HepG2 (cell line): ENCODE results near the gene HSPA1A. TPM values are rescaled to one million over a fixed set of nuclear protein-coding genes. Genes with fewer than 3 reads are reported as not detected.
A peak's percentile ranks its signal among the peaks of the same experiment; 100 is the strongest.

Source experiments
- ARNT ChIP-seq: fragments of 450-650 bp; IDR thresholded peaks from 2 replicates; pipeline ENCODE4 v1.6.1; 2017
- CCAR2 ChIP-seq: fragments of 200-400 bp; formaldehyde crosslinking; optimal IDR thresholded peaks from 2 replicates; pipeline ENCODE3; 2018; ENCODE audit warnings: low read depth, mild to moderate bottlenecking, low read length, moderate library complexity
- CHD4 ChIP-seq: fragments of 200-600 bp; sonication (generic); IDR thresholded peaks from 2 replicates; pipeline ENCODE4 v1.7.0; 2017; ENCODE audit warnings: mild to moderate bottlenecking, low read length, borderline replicate concordance
- FOXA1 ChIP-seq, 2 experiments: fragments of 450-650 bp in 1 of 2; sonication (generic) in 1 of 2; formaldehyde crosslinking in 1 of 2; IDR thresholded peaks; 2 replicates each; pipeline versions ENCODE4 v1.4.0 to v1.6.1; 2016 to 2020; ENCODE audit warnings: missing genetic modification reagents in 1 of 2
- GLI4 ChIP-seq: sonication (generic); formaldehyde crosslinking; IDR thresholded peaks from 2 replicates; pipeline ENCODE4 v1.5.1; 2020; ENCODE audit warnings: missing genetic modification reagents, mild to moderate bottlenecking, moderate library complexity, borderline replicate concordance
- HCFC1 ChIP-seq: fragments of 150-350 bp; IDR thresholded peaks from 2 replicates; pipeline ENCODE4 v1.6.1; 2014; ENCODE audit warnings: low read depth, low read length
- HMG20A ChIP-seq: IDR thresholded peaks from 2 replicates; pipeline ENCODE4 v1.6.1; 2016; ENCODE audit warnings: borderline replicate concordance
- JUND ChIP-seq: sonication (generic); formaldehyde crosslinking; IDR thresholded peaks from 2 replicates; pipeline ENCODE4 v1.8.0; 2022; ENCODE audit warnings: mild to moderate bottlenecking, missing genetic modification reagents
- MBNL3 ChIP-seq: fragments of 250-450 bp; sonication (Bioruptor Pico); conservative IDR thresholded peaks from 2 replicates; pipeline ENCODE4 v1.8.0; 2022; ENCODE audit warnings: mild to moderate bottlenecking, inconsistent platforms
- NCOA5 ChIP-seq: sonication (generic); formaldehyde crosslinking; IDR thresholded peaks from 2 replicates; pipeline ENCODE4 v1.4.0; 2020; ENCODE audit warnings: missing genetic modification reagents
- POLR2A ChIP-seq, 2 experiments: IDR thresholded peaks; 2 replicates each; pipeline ENCODE4 v1.6.1; 2011; ENCODE audit warnings: low read depth in 2 of 2, low read length in 2 of 2, mild to moderate bottlenecking in 1 of 2, moderate library complexity in 1 of 2; ENCODE audit not compliant: insufficient read depth in 1 of 2
- POLR2G ChIP-seq: fragments of 200-400 bp; formaldehyde crosslinking; IDR thresholded peaks from 2 replicates; pipeline ENCODE4 v1.6.1; 2018; ENCODE audit warnings: mild to moderate bottlenecking, low read depth, low read length, moderate library complexity
- RARA ChIP-seq: IDR thresholded peaks from 2 replicates; pipeline ENCODE4 v1.6.1; 2016; ENCODE audit warnings: missing genetic modification reagents, missing compliant biosample characterization
- RBFOX2 ChIP-seq: fragments of 200-400 bp; formaldehyde crosslinking; IDR thresholded peaks from 2 replicates; pipeline ENCODE4 v1.6.1; 2017; ENCODE audit warnings: low read depth, mild to moderate bottlenecking, low read length
- SMARCE1 ChIP-seq: fragments of 450-650 bp; IDR thresholded peaks from 2 replicates; pipeline ENCODE4 v1.6.1; 2017; ENCODE audit warnings: borderline replicate concordance
- SOX5 ChIP-seq: IDR thresholded peaks from 2 replicates; pipeline ENCODE4 v1.6.1; 2016; ENCODE audit warnings: borderline replicate concordance
- ZFP41 ChIP-seq: sonication (generic); formaldehyde crosslinking; IDR thresholded peaks from 2 replicates; pipeline ENCODE4 v1.4.0; 2020; ENCODE audit warnings: mild to moderate bottlenecking, missing genetic modification reagents, borderline replicate concordance
- ZSCAN21 ChIP-seq: sonication (generic); formaldehyde crosslinking; IDR thresholded peaks from 2 replicates; pipeline ENCODE4 v1.8.0; 2022; ENCODE audit warnings: mild to moderate bottlenecking, missing genetic modification reagents, moderate library complexity, borderline replicate concordance
- polyA plus RNA-seq, 8 experiments: library from polyadenylated mRNA; depleted of rRNA in 3 of 8; stranded (reverse) in 7 of 8; unstranded in 1 of 8; fragments of >200 nt; fragmentation: Illumina TruSeq in 4 of 8; extraction: Trizol in 4 of 8; gene quantifications; 2 replicates each; pipeline versions ENCODE4 v1.2.1 to v1.2.3, GENCODE V29; 2011 to 2016; ENCODE audit warnings: low read depth in 4 of 8, missing spikeins in 1 of 8, mixed read lengths in 1 of 8; ENCODE audit not compliant: insufficient read depth in 1 of 8
- total RNA-seq, 5 experiments: library from RNA; depleted of rRNA; stranded (reverse); fragments of >200 nt; fragmentation: Illumina TruSeq; extraction: Trizol; gene quantifications; 2 replicates each; pipeline ENCODE4 v1.2.3, GENCODE V29; 2016; ENCODE audit warnings: low read depth in 1 of 5
- TF ChIP-seq, protein P1 (sequence below): sonication (generic); formaldehyde crosslinking; IDR thresholded peaks from 2 replicates; pipeline ENCODE4 v1.4.0; 2020; ENCODE audit warnings: missing genetic modification reagents, low read depth, mild to moderate bottlenecking, borderline replicate concordance
- TF ChIP-seq, protein P2 (sequence below): sonication (generic); formaldehyde crosslinking; IDR thresholded peaks from 2 replicates; pipeline ENCODE4 v1.5.1; 2020; ENCODE audit warnings: mild to moderate bottlenecking, missing genetic modification reagents
- TF ChIP-seq, protein P3 (sequence below), 2 experiments: sonication (generic) in 1 of 2; formaldehyde crosslinking in 1 of 2; IDR thresholded peaks; 2 replicates each; pipeline versions ENCODE4 v1.4.0 to v1.6.1; 2018 to 2020; ENCODE audit warnings: missing genetic modification reagents in 2 of 2, borderline replicate concordance in 1 of 2, low read depth in 1 of 2, mild to moderate bottlenecking in 1 of 2, missing biosample characterization in 1 of 2
- TF ChIP-seq, protein P4 (sequence below): sonication (generic); formaldehyde crosslinking; IDR thresholded peaks from 2 replicates; pipeline ENCODE4 v1.8.0; 2022; ENCODE audit warnings: missing genetic modification reagents, mild to moderate bottlenecking, inconsistent platforms, borderline replicate concordance

The HSPA1A gene
- total and polyA plus RNA-seq, 2 of the 13 experiments (the other 11 are each of a cell fraction or from before 2014, with no cell fraction given), result 44.5 to 85.0 TPM

DNA sequence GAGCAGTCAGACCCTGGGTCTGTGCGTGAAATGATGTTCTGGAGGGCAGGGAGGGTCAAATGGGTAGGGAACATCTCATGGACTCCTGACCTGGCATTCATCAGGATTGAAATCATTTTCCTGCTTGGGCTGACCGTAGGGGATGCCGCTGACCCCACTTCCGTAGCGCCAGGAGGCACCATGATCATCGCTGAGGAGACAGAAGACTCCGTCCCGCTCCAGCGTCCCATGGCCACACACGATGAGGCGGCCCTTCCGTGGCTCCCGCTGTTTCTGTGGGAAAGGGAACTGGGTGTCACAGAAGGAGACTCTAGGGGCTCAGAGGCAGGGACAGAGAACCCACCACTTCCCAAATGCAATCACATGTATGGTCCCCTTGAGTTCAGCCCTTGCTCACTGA, 45.0 kb downstream of the HSPA1A start (continued):
- TF ChIP-seq, protein P1, sequence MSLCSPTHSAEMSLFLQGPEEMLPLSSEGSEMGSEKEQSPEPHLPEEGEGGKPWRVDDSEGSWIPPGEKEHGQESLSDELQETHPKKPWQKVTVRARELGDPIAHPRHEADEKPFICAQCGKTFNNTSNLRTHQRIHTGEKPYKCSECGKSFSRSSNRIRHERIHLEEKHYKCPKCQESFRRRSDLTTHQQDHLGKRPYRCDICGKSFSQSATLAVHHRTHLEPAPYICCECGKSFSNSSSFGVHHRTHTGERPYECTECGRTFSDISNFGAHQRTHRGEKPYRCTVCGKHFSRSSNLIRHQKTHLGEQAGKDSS (CRISPR knock-in tag), result no peak
- no peak for TF ChIP-seq RARA (CRISPR knock-in tag)
- no peak for TF ChIP-seq CHD4
- TF ChIP-seq JUND (CRISPR knock-in tag), result no peak
- TF ChIP-seq HMG20A (CRISPR knock-in tag), result no peak
- no peak for TF ChIP-seq SMARCE1
- TF ChIP-seq NCOA5 (CRISPR knock-in tag), result no peak
- peak; percentile 12; the same call in 1 of the 2 replicates for TF ChIP-seq POLR2G
- TF ChIP-seq, protein P2, sequence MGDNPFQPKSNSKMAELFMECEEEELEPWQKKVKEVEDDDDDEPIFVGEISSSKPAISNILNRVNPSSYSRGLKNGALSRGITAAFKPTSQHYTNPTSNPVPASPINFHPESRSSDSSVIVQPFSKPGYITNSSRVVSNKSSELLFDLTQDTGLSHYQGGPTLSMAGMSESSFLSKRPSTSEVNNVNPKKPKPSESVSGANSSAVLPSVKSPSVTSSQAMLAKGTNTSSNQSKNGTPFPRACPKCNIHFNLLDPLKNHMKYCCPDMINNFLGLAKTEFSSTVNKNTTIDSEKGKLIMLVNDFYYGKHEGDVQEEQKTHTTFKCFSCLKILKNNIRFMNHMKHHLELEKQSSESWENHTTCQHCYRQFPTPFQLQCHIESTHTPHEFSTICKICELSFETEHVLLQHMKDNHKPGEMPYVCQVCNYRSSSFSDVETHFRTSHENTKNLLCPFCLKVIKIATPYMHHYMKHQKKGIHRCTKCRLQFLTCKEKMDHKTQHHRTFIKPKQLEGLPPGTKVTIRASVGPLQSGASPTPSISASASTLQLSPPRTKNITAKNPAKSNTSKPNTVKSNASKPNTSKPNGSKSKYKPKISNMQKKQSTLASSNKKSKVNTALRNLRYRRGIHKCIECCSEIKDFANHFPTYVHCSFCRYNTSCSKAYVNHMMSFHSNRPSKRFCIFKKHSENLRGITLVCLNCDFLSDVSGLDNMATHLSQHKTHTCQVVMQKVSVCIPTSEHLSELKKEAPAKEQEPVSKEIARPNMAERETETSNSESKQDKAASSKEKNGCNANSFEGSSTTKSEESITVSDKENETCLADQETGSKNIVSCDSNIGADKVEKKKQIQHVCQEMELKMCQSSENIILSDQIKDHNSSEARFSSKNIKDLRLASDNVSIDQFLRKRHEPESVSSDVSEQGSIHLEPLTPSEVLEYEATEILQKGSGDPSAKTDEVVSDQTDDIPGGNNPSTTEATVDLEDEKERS, result no peak
- TF ChIP-seq CCAR2, result no peak
- TF ChIP-seq ZSCAN21 (CRISPR knock-in tag), result 0 out of 2 replicates have a peak, but pooled peaks have one; percentile 2
- no peak for TF ChIP-seq POLR2A (IDR thresholded peaks at IDR 0.05; ENCODE audit: insufficient read depth in 1 of 2, low read depth in 2 of 2, low read length in 2 of 2)
- no peak for TF ChIP-seq MBNL3 (CRISPR knock-in tag)
- TF ChIP-seq ZFP41, result no peak
- TF ChIP-seq, protein P3, sequence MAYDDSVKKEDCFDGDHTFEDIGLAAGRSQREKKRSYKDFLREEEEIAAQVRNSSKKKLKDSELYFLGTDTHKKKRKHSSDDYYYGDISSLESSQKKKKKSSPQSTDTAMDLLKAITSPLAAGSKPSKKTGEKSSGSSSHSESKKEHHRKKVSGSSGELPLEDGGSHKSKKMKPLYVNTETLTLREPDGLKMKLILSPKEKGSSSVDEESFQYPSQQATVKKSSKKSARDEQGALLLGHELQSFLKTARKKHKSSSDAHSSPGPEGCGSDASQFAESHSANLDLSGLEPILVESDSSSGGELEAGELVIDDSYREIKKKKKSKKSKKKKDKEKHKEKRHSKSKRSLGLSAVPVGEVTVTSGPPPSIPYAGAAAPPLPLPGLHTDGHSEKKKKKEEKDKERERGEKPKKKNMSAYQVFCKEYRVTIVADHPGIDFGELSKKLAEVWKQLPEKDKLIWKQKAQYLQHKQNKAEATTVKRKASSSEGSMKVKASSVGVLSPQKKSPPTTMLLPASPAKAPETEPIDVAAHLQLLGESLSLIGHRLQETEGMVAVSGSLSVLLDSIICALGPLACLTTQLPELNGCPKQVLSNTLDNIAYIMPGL (CRISPR knock-in tag; IDR thresholded peaks at IDR 0.05; ENCODE audit: borderline replicate concordance in 1 of 2, low read depth in 1 of 2), result 0 out of 4 replicates have a peak, but pooled peaks of 1 of the 2 experiments have one; percentile 11
- no peak for TF ChIP-seq HCFC1
- no peak for TF ChIP-seq ARNT
- TF ChIP-seq, protein P4, sequence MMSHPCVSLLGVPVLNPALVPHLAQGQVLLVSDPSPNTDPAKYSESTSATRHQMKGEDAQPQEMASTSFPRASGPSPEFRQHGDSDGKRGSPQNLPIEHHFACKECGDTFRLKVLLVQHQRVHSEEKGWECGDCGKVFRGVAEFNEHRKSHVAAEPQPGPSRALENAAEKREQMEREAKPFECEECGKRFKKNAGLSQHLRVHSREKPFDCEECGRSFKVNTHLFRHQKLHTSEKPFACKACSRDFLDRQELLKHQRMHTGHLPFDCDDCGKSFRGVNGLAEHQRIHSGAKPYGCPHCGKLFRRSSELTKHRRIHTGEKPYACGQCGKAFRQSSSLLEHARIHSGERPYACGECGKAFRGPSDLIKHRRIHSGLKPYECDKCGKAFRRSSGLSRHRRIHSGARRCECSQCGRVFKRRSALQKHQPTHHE (CRISPR knock-in tag), result no peak
- TF ChIP-seq SOX5 (CRISPR knock-in tag), result no peak
- no peak for TF ChIP-seq FOXA1 (IDR thresholded peaks at IDR 0.05)
- TF ChIP-seq FOXA1 (CRISPR knock-in tag; IDR thresholded peaks at IDR 0.05), result no peak
- TF ChIP-seq RBFOX2, result peak; percentile 46; the same call in 1 of the 2 replicates
- TF ChIP-seq GLI4 (CRISPR knock-in tag), result no peak
